HG02981 (cell line): ENCODE measurements around the gene WDR93.
"Not testable (repeated sequence)": the region's sequence is repeated elsewhere in the genome, so short reads cannot be mapped to it uniquely, and the experiment has no call there.

ENCODE experiments used
- ATAC-seq: cut with Tn5 transposase; IDR thresholded peaks from one replicate; pipeline ENCODE4 v1.9.1; 2021; ENCODE audit warnings: mild to moderate bottlenecking, moderate library complexity; ENCODE audit not compliant: unreplicated experiment

Gene WDR93

GRCh38 chr15:89784686-89784960, 94.0 kb downstream of the WDR93 start:
- ATAC-seq: no peak

GRCh38 chr15:89785064-89785773, 94.6 kb downstream of the WDR93 start:
- no peak for ATAC-seq

- ATAC-seq: no peak
Measured at GRCh38 chr15:89785774-89786140, 95.1 kb downstream of the WDR93 start.

- no peak for ATAC-seq
Measured at GRCh38 chr15:89787944-89788343, 97.3 kb downstream of the WDR93 start.

- not testable (repeated sequence) for ATAC-seq
Measured at GRCh38 chr15:89788585-89788984, 98.0 kb downstream of the WDR93 start.

- ATAC-seq: no peak
Measured at GRCh38 chr15:89790206-89790605, 99.6 kb downstream of the WDR93 start.

GRCh38 chr15:89790661-89791060, 100.0 kb downstream of the WDR93 start:
- ATAC-seq: no peak

GRCh38 chr15:89792106-89792805, 101.6 kb downstream of the WDR93 start:
- no peak for ATAC-seq
